ENCODE data around the gene CFAP251.

Gene CFAP251

GRCh38 chr12:122018937-122019336 lies 100.5 kb downstream of the CFAP251 start:
- POLR2A ChIA-PET (ENCODE audit: low non-redundant PET) = no interaction called here
- DNase-seq (ENCODE audit: low spot score) = no peak
- TF ChIP-seq, protein P1, sequence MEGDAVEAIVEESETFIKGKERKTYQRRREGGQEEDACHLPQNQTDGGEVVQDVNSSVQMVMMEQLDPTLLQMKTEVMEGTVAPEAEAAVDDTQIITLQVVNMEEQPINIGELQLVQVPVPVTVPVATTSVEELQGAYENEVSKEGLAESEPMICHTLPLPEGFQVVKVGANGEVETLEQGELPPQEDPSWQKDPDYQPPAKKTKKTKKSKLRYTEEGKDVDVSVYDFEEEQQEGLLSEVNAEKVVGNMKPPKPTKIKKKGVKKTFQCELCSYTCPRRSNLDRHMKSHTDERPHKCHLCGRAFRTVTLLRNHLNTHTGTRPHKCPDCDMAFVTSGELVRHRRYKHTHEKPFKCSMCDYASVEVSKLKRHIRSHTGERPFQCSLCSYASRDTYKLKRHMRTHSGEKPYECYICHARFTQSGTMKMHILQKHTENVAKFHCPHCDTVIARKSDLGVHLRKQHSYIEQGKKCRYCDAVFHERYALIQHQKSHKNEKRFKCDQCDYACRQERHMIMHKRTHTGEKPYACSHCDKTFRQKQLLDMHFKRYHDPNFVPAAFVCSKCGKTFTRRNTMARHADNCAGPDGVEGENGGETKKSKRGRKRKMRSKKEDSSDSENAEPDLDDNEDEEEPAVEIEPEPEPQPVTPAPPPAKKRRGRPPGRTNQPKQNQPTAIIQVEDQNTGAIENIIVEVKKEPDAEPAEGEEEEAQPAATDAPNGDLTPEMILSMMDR (conservative IDR thresholded peaks at IDR 0.05; ENCODE audit: low read depth) = no peak
- CTCF ChIA-PET = interaction anchor here (0.6 kb wide), 1 partner anchor 104 kb away, joined by 3 read pairs; no protein-coding TSS in a partner anchor
- H3K27ac ChIP-seq = no peak overlapping the region

DNA sequence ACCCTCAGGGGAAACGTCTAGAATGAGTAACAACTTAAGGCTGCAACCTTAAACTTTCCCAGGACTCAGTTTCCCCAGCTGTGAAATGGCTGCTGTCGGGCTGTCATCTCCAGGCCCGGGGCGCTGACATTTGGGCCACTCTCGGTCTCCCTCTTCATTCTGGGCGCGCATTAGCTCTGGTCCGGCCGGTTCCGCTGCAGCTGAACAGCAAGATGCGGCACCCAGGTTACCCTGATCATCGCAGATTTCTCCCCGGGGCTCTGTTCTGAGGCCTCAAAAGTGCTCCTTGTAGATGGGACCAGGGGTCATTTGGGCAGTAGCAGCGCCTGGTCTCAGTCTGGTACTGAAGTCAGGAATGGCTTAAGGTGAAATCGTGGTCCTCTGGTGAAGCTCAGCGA lies 102.4 kb downstream of the CFAP251 start:
- H3K27ac ChIP-seq = peak overlapping the region; percentile 93
- POLR2A ChIA-PET (ENCODE audit: low non-redundant PET) = no interaction called here
- CTCF ChIA-PET = interaction anchor here (0.6 kb wide), 1 partner anchor 103 kb away, joined by 3 read pairs; no protein-coding TSS in a partner anchor

GRCh38 chr12:122021193-122021821 lies 102.9 kb downstream of the CFAP251 start:
- ChIA-PET POLR2A (ENCODE audit: low non-redundant PET) (interaction anchor here (0.6 kb wide), 1 partner anchor 57 kb away, joined by 3 read pairs; the partner anchor contains the start of gene MLXIP), CTCF (interaction anchor here (0.6 kb wide), 1 partner anchor 102 kb away, joined by 3 read pairs; no protein-coding TSS in a partner anchor)
- no peak for DNase-seq (ENCODE audit: low spot score)
- peak overlapping the region; percentile 93 for H3K27ac ChIP-seq
- TF ChIP-seq, protein P1 (conservative IDR thresholded peaks at IDR 0.05; ENCODE audit: low read depth) = no peak

More for the DNA sequence above, 102.4 kb downstream of the CFAP251 start:
- DNase-seq (ENCODE audit: low spot score) = no peak
- TF ChIP-seq, protein P1 (conservative IDR thresholded peaks at IDR 0.05; ENCODE audit: low read depth) = no peak

DNA sequence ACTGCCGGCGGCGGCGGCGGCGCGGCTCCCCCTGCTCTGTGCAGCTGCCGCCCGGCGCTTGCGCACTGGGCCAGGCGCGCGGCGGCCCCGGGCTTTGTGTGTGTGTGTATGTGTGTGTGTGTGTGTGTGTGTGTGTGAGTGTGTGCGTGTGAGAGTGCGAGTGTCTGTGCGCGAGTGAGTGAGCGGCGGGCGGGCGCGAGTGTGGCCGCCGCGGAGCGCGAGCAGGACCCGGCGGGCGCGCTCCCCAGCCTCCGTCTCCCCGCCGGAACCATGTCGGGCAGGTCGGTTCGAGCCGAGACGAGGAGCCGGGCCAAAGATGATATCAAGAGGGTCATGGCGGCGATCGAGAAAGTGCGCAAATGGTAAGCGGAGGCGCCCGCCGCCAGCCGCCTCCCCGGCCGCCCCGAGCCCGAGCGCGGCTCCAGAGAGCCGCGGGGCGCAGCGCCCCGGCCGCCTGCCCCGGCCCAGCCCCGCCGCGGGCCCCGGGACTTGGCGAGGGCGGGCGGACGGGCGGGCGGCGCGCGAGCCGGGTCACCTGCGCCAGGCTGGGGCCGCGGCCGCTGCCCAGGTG lies 103.5 kb downstream of the CFAP251 start, which contains the start of gene BCL7A:
Gene BCL7A (plus strand): TSS at position 63 of the 571 bp plus-strand sequence. CDS start 208 bp downstream, at position 271.
- CTCF ChIA-PET = no interaction called here
- TF ChIP-seq, protein P1 (conservative IDR thresholded peaks at IDR 0.05; ENCODE audit: low read depth) = no peak
- peak within 1 kb of the TSS; percentile 93 for H3K27ac ChIP-seq
- DNase-seq (ENCODE audit: low spot score) = peak; percentile 45
- POLR2A ChIA-PET (ENCODE audit: low non-redundant PET) = interaction anchor here (0.6 kb wide), 1 partner anchor 57 kb away, joined by 3 read pairs; the partner anchor contains the start of gene MLXIP

DNA sequence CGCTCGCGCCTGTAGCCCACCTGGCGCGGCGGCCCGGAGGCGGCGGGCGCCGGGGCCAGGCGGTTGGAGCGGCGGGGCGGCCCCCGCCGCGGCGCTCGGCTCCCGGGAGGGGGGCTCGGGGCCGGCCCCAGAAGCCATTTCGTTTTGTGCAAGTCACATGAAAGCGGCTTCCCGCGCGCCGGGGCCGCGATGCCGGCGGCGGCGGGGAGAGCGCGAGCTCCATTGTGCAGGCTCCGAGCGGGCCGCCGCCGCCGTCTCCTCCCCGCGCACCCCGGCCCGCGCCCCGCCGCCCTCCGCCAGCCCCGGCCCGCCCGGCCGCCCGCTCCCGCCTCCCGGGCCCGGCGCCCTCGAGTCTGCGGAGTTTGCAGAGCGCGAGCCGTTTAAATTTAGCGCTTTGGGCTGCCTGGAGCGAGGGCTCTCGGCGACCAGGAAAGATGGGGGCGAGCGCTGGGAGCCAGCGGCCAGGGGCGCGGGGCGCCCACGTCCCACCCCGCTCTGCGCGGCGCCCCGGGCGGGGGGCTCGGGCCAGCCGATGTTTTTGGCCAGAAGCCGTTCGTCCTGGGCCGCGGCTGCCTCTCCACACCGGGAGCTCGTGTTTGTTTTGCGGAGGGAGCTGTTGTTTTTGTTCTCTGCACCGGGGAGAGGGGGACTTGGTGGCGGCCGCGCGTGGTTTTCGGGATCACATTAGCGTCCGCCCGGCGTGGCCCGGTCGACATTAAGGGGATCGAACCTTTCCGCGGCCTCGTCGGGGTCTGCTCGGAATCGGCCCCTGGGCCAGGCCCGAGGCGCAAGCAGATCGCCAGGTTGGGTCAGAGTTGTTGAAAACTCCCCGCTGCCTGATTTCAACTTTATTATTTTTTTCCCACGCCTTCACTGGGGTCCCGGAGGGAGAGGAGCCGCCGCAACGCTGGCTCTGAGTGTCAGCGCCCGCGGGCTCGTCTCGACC lies 104.3 kb downstream of the CFAP251 start:
- peak; percentile 42 for DNase-seq (ENCODE audit: low spot score)
- H3K27ac ChIP-seq = peak overlapping the region; percentile 93
- TF ChIP-seq, protein P1 (conservative IDR thresholded peaks at IDR 0.05; ENCODE audit: low read depth) = no peak
- CTCF ChIA-PET = interaction anchor here (0.6 to 1.2 kb wide), 3 partner anchors 101 to 1434 kb away, joined by 3 to 6 read pairs (median 3); no protein-coding TSS in a partner anchor
- POLR2A ChIA-PET (ENCODE audit: low non-redundant PET) = no interaction called here
